ENCODE results near the gene PES1. TPM values are rescaled to one million over a fixed set of nuclear protein-coding genes. Genes with fewer than 3 reads are reported as not detected.
"Not testable (repeated sequence)": the region's sequence is repeated elsewhere in the genome, so short reads cannot be mapped to it uniquely, and the experiment has no call there.

PES1 gene
- total RNA-seq, 2 experiments from 2014 or later = 134 to 137 TPM

- no peaks in the 10 kb centered on the region for H3K4me1 Mint-ChIP-seq
- POLR2A ChIA-PET = no interaction called here
- no peaks in the 10 kb centered on the region for H3K36me3 Mint-ChIP-seq (ENCODE audit: low read depth)
- intact Hi-C loops (cut with DNase I, micrococcal nuclease) = no loop called here
- H3K27me3 Mint-ChIP-seq = no peaks in the 10 kb centered on the region
- no peak overlapping the region for H3K4me3 Mint-ChIP-seq
- H3K27ac Mint-ChIP-seq = no peak overlapping the region
- no peaks in the 10 kb centered on the region for H3K9me3 Mint-ChIP-seq (ENCODE audit: low read depth)
- ATAC-seq (no peak), DNase-seq (no peak)
- CTCF ChIA-PET = no interaction called here
These were observed 27.0 kb downstream of the PES1 start for GRCh38 chr22:30564761-30565119.

- no peak overlapping the region for H3K27ac Mint-ChIP-seq
- ATAC-seq (no peak), DNase-seq (no peak)
- intact Hi-C loops (cut with DNase I, micrococcal nuclease) = no loop called here
- H3K4me1 Mint-ChIP-seq = no peaks in the 10 kb centered on the region
- H3K4me3 Mint-ChIP-seq = no peak overlapping the region
- H3K27me3 Mint-ChIP-seq = no peaks in the 10 kb centered on the region
- H3K9me3 Mint-ChIP-seq (ENCODE audit: low read depth) = no peaks in the 10 kb centered on the region
- CTCF ChIA-PET = no interaction called here
- POLR2A ChIA-PET = no interaction called here
- H3K36me3 Mint-ChIP-seq (ENCODE audit: low read depth) = no peaks in the 10 kb centered on the region
These were observed 27.5 kb downstream of the PES1 start for GRCh38 chr22:30564045-30564760.

GRCh38 chr22:30562366-30562765 lies 29.3 kb downstream of the PES1 start:
- Mint-ChIP-seq H3K9me3 (ENCODE audit: low read depth) (no peaks in the 10 kb centered on the region), H3K4me3 (no peak overlapping the region), H3K27ac (no peak overlapping the region), H3K27me3 (no peaks in the 10 kb centered on the region), H3K4me1 (no peaks in the 10 kb centered on the region), H3K36me3 (ENCODE audit: low read depth) (no peaks in the 10 kb centered on the region)
- intact Hi-C loops (cut with DNase I, micrococcal nuclease) = no loop called here
- ChIA-PET CTCF (interaction anchor here (0.9 kb wide), 1 partner anchor 93 kb away, joined by 4 read pairs; no protein-coding TSS in a partner anchor), POLR2A (no interaction called here)
- ATAC-seq (no peak), DNase-seq (no peak)

GRCh38 chr22:30561402-30562189 lies 30.1 kb downstream of the PES1 start:
- no peak for DNase-seq
- no peaks in the 10 kb centered on the region for H3K9me3 Mint-ChIP-seq (ENCODE audit: low read depth)
- ChIA-PET CTCF (interaction anchor here (0.9 kb wide), 1 partner anchor 92 kb away, joined by 4 read pairs; no protein-coding TSS in a partner anchor), POLR2A (no interaction called here)
- no peak for ATAC-seq
- no peaks in the 10 kb centered on the region for H3K27me3 Mint-ChIP-seq
- intact Hi-C loops (cut with DNase I, micrococcal nuclease) = no loop called here
- H3K4me1 Mint-ChIP-seq = no peaks in the 10 kb centered on the region
- H3K36me3 Mint-ChIP-seq (ENCODE audit: low read depth) = no peaks in the 10 kb centered on the region
- no peak overlapping the region for H3K4me3 Mint-ChIP-seq
- no peak overlapping the region for H3K27ac Mint-ChIP-seq

DNA sequence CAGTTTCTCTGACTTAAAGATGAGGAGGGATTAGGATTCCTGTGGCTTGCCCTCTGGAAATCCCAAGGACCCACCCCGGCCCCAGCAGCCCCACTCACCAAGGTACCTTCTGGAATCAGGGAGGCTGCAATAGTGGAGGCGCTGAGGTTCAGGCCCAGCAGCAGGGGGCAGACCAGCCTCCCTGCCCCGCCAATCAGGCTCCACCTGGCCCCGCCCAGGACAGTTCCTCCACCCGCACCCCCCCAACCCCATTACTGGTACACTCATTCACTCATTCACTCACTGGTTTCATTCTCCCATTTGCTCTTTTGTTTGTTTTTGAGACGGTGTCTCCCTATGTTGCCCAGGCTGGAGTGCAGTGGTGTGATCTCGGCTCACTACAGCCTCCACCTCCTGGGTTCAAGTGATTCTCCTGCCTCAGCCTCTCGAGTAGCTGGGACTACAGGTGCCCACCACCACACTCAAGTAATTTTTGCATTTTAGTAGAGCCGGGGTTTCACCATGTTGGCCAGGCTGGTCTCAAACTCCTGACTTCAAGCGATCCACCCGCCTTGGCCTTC lies 31.0 kb downstream of the PES1 start:
- H3K4me3 Mint-ChIP-seq; H3K4me1 Mint-ChIP-seq; H3K27ac Mint-ChIP-seq; CTCF ChIA-PET; POLR2A ChIA-PET; H3K36me3 Mint-ChIP-seq (ENCODE audit: low read depth); H3K9me3 Mint-ChIP-seq (ENCODE audit: low read depth); intact Hi-C loops (cut with DNase I, micrococcal nuclease); H3K27me3 Mint-ChIP-seq: not testable (repeated sequence)
- DNase-seq (peak; percentile 58), ATAC-seq (peak; percentile 78)

GRCh38 chr22:30559889-30560288 lies 31.8 kb downstream of the PES1 start:
- Mint-ChIP-seq H3K9me3 (ENCODE audit: low read depth) (no peaks in the 10 kb centered on the region), H3K4me3 (no peak overlapping the region), H3K27ac (no peak overlapping the region), H3K36me3 (ENCODE audit: low read depth) (no peaks in the 10 kb centered on the region), H3K27me3 (no peaks in the 10 kb centered on the region), H3K4me1 (no peaks in the 10 kb centered on the region)
- no peak for DNase-seq
- POLR2A ChIA-PET = no interaction called here
- CTCF ChIA-PET = interaction anchor here (1.0 kb wide), 1 partner anchor 18 kb away, joined by 3 read pairs; no protein-coding TSS in a partner anchor
- ATAC-seq = no peak
- intact Hi-C loops (cut with DNase I, micrococcal nuclease) = no loop called here

DNA sequence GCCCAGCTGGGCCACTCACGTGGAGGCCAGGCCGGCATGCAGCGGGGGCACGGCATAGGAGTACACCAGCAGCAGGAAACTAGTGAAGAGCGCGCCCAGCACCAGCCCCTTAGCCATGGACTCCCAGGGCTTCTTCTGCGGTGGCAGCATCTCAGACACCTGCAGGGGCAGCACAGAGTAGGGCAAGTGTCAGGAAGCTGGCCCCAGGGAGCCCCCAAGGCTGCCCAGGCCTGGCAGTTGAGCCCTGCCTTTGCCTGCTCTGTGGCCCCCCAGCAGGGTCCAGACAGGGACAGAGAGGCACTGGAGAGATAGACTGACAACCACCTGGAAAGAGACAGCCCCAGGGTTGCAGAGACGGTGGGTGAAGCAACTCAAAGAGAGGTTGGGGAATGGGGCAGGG lies 34.5 kb downstream of the PES1 start:
- Mint-ChIP-seq H3K36me3 (ENCODE audit: low read depth) (no peaks in the 10 kb centered on the region), H3K27ac (no peak overlapping the region), H3K4me3 (no peak overlapping the region), H3K4me1 (no peaks in the 10 kb centered on the region), H3K27me3 (no peaks in the 10 kb centered on the region), H3K9me3 (ENCODE audit: low read depth) (no peaks in the 10 kb centered on the region)
- ChIA-PET CTCF (no interaction called here), POLR2A (no interaction called here)
- intact Hi-C loops (cut with DNase I, micrococcal nuclease) = no loop called here
- no peak for ATAC-seq
- DNase-seq = no peak

DNA sequence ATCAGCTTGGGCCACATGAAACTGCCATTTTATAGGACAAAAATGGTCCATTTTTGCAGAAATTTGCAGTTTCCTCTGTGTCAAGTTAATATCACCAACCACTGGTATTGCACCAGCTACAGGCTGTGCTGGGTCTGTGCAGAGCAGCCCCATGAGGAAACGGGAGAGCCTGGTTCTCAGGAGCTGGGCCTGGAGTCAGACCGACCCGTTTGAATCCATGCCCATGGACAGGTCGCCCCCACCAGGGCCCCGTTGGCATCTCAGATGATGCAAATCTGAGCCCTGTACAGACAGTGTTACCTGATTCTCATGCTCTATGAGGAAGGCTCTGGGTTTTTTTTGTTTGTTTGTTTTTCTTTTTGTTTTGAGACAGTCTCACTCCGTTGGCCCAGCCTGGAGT lies 35.3 kb downstream of the PES1 start:
- ATAC-seq (no peak), DNase-seq (no peak)
- intact Hi-C loops (cut with DNase I, micrococcal nuclease) = no loop called here
- Mint-ChIP-seq H3K27ac (no peak overlapping the region), H3K9me3 (ENCODE audit: low read depth) (no peaks in the 10 kb centered on the region), H3K4me3 (no peak overlapping the region), H3K4me1 (no peaks in the 10 kb centered on the region), H3K36me3 (ENCODE audit: low read depth) (no peaks in the 10 kb centered on the region), H3K27me3 (no peaks in the 10 kb centered on the region)
- ChIA-PET POLR2A (no interaction called here), CTCF (interaction anchor here (0.7 kb wide), 1 partner anchor 20 kb away, joined by 4 read pairs; no protein-coding TSS in a partner anchor)

DNA sequence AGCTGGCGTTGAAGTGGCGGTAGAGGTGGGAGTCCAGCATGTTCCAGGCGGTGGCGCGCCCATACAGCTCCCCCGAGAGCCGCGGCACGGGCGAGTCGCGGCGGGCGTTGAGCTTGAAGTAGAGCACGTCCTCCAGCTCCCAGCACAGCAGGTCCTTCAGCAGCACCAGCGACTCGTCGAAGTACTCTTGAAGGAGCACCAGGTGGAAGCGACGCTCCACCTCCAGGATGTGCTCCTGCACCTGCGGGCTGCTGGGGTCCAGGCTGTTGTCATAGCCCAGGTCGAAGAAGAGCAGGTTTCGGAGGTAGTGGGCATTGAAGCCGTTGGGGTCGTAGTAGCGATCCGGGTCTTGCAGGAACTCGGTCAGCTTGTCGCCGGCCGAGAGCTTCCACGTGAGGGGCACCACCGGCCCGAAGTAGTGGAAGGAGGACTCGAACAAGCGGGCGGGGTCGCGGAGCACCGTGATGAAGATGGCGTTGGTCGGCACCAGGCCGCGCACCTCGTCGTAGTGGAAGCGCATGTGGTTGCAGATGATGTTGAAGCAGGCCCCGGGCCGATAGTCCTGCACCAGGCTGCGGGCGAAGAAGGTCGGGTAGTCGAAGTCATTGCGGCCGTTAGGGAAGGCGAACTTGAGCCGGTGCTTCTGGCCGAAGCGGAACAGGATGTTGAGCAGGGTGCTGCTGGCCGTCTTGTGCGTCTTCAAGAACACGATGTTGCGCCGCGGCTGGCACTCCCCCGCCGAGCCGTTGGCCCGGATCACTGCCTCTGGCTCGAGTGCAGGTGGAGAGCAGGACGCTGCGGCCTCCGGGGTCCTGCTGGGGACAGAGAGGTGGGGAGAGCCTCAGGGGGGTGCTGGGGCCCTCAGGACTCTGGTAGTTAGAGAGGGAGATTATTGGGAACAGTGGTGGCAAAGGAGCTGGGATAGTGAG lies 36.2 kb downstream of the PES1 start:
- H3K4me3 Mint-ChIP-seq = no peak overlapping the region
- H3K27me3 Mint-ChIP-seq = no peaks in the 10 kb centered on the region
- POLR2A ChIA-PET = no interaction called here
- CTCF ChIA-PET = no interaction called here
- no peaks in the 10 kb centered on the region for H3K4me1 Mint-ChIP-seq
- ATAC-seq = no peak
- no peak for DNase-seq
- H3K27ac Mint-ChIP-seq = no peak overlapping the region
- no peaks in the 10 kb centered on the region for H3K9me3 Mint-ChIP-seq (ENCODE audit: low read depth)
- H3K36me3 Mint-ChIP-seq (ENCODE audit: low read depth) = no peaks in the 10 kb centered on the region
- intact Hi-C loops (cut with DNase I, micrococcal nuclease) = no loop called here

DNA sequence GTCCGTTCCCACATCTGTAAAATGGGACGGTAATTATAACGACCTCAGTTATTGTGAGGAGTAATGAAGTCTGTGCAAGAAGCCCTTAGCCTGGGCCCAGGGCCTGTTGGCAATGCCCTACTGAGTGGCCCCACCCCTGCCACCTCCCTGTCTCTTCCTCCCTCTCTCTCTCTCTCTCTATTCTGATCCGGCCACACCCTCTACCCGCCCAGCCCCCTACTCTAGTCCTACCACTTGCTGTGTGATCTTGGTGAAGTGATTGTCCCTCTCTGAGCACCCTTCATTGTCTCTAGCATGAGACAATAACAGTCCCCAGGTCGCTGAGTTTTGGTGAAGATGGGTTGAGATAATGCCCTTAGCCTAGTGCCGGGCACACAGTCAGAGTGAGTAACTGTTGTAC lies 37.7 kb downstream of the PES1 start:
- H3K9me3 Mint-ChIP-seq (ENCODE audit: low read depth) = no peaks in the 10 kb centered on the region
- H3K36me3 Mint-ChIP-seq (ENCODE audit: low read depth) = no peaks in the 10 kb centered on the region
- ChIA-PET CTCF (no interaction called here), POLR2A (no interaction called here)
- intact Hi-C loops (cut with DNase I, micrococcal nuclease) = no loop called here
- DNase-seq = no peak
- ATAC-seq = no peak
- no peaks in the 10 kb centered on the region for H3K4me1 Mint-ChIP-seq
- no peaks in the 10 kb centered on the region for H3K27me3 Mint-ChIP-seq
- H3K27ac Mint-ChIP-seq = no peak overlapping the region
- H3K4me3 Mint-ChIP-seq = no peak overlapping the region

- ATAC-seq (no peak), DNase-seq (no peak)
- POLR2A ChIA-PET = no interaction called here
- Mint-ChIP-seq H3K4me3 (no peak overlapping the region), H3K27ac (no peak overlapping the region), H3K36me3 (ENCODE audit: low read depth) (no peaks in the 10 kb centered on the region), H3K9me3 (ENCODE audit: low read depth) (no peaks in the 10 kb centered on the region), H3K4me1 (no peaks in the 10 kb centered on the region), H3K27me3 (no peaks in the 10 kb centered on the region)
- CTCF ChIA-PET = interaction anchor here (0.7 kb wide), 2 partner anchors 33 to 200 kb away, joined by 3 to 6 read pairs; no protein-coding TSS in a partner anchor
- intact Hi-C loops (cut with DNase I, micrococcal nuclease) = no loop called here
These were observed 39.0 kb downstream of the PES1 start for GRCh38 chr22:30552719-30553118.
